HepG2 (cell line): ENCODE data around the gene HSD17B11.

Experiments
- EZH2 ChIP-seq: conservative IDR thresholded peaks from 2 replicates; pipeline ENCODE4 v1.6.1; 2012; ENCODE audit warnings: mild to moderate bottlenecking, low read depth, low read length, moderate library complexity
- FOXK1 ChIP-seq: sonication (generic); formaldehyde crosslinking; IDR thresholded peaks from 2 replicates; pipeline ENCODE4 v1.4.0; 2020; ENCODE audit warnings: low read depth, missing genetic modification reagents, borderline replicate concordance
- GTF2F1 ChIP-seq: fragments of 150-350 bp; IDR thresholded peaks from 2 replicates; pipeline ENCODE4 v1.6.1; 2014; ENCODE audit warnings: low read length
- ISX ChIP-seq: sonication (generic); formaldehyde crosslinking; conservative IDR thresholded peaks from 2 replicates; pipeline ENCODE4 v1.5.0; 2020; ENCODE audit warnings: missing genetic modification reagents
- MAFG ChIP-seq: sonication (generic); formaldehyde crosslinking; IDR thresholded peaks from 2 replicates; pipeline ENCODE4 v1.5.1; 2020; ENCODE audit warnings: mild to moderate bottlenecking, missing genetic modification reagents
- NPAS2 ChIP-seq: sonication (generic); formaldehyde crosslinking; IDR thresholded peaks from 2 replicates; pipeline ENCODE4 v1.8.0; 2022; ENCODE audit warnings: mild to moderate bottlenecking, missing genetic modification reagents, borderline replicate concordance
- SRSF1 ChIP-seq: fragments of 200-400 bp; formaldehyde crosslinking; optimal IDR thresholded peaks from 2 replicates; pipeline ENCODE3; 2017; ENCODE audit warnings: mild to moderate bottlenecking, low read depth, low read length, moderate library complexity
- ZMYM4 ChIP-seq: sonication (generic); formaldehyde crosslinking; IDR thresholded peaks from 2 replicates; pipeline ENCODE4 v1.8.1; 2023; ENCODE audit warnings: mild to moderate bottlenecking, missing genetic modification reagents
- TF ChIP-seq, protein P1 (sequence below): sonication (generic); formaldehyde crosslinking; IDR thresholded peaks from 2 replicates; pipeline ENCODE4 v1.8.0; 2022; ENCODE audit warnings: mild to moderate bottlenecking, missing genetic modification reagents

DNA sequence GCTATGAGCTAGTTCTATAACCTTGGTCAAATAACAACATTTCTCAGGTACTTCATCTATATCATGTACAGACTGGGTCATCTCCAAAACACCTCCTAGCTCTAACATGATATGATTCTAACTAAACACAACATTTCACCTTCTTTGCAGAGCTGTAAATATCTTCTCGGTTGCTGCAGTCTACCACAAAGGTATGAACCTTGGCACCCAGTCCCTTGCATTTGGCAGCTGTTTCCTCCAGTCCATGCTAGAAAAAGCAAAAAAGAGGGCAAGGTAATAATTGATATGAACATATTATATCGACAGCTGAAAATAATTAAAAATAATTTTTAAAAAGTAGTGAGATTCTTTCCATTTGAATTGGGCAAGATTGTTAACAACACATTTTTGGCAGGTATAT lies 8.9 kb downstream of the HSD17B11 start:
- TF ChIP-seq MAFG (CRISPR knock-in tag) (no peak), ISX (no peak), GTF2F1 (no peak), EZH2 (no peak), SRSF1 (no peak), ZMYM4 (no peak), NPAS2 (CRISPR knock-in tag) (no peak), FOXK1 (CRISPR knock-in tag) (no peak)
- TF ChIP-seq, protein P1, sequence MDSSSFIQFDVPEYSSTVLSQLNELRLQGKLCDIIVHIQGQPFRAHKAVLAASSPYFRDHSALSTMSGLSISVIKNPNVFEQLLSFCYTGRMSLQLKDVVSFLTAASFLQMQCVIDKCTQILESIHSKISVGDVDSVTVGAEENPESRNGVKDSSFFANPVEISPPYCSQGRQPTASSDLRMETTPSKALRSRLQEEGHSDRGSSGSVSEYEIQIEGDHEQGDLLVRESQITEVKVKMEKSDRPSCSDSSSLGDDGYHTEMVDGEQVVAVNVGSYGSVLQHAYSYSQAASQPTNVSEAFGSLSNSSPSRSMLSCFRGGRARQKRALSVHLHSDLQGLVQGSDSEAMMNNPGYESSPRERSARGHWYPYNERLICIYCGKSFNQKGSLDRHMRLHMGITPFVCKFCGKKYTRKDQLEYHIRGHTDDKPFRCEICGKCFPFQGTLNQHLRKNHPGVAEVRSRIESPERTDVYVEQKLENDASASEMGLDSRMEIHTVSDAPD = no peak
